Liver (tissue), 3 donors: ENCODE results near the gene ASPSCR1.

Experiments used
- CTCF ChIP-seq: fragments of 150-350 bp; IDR thresholded peaks from 2 replicates; pipeline ENCODE4 v1.5.1; 2017; ENCODE audit warnings: improper control_type of control experiment, low read depth, low read length; ENCODE audit not compliant: missing input control
- EGR1 ChIP-seq, 2 donors: IDR thresholded peaks; 2 replicates each; pipeline ENCODE4 v1.6.1; 2016 to 2018; ENCODE audit warnings: antibody characterized with exemption in 2 of 2, low read depth in 2 of 2
- FOXA1 ChIP-seq: IDR thresholded peaks from 2 replicates; pipeline ENCODE4 v1.6.1; 2016; ENCODE audit warnings: antibody characterized with exemption
- GABPA ChIP-seq, 2 donors: IDR thresholded peaks in 1 of 2; conservative IDR thresholded peaks in 1 of 2; 2 replicates each; pipeline ENCODE4 v1.6.1; 2016; ENCODE audit warnings: antibody characterized with exemption in 2 of 2, mild to moderate bottlenecking in 1 of 2, moderate library complexity in 1 of 2
- JUND ChIP-seq, 2 donors: IDR thresholded peaks; 2 replicates each; pipeline ENCODE4 v1.6.1; 2016; ENCODE audit warnings: antibody characterized with exemption in 2 of 2
- MAX ChIP-seq: IDR thresholded peaks from 2 replicates; pipeline ENCODE4 v1.6.1; 2016; ENCODE audit warnings: antibody characterized with exemption
- RAD21 ChIP-seq, 2 donors: IDR thresholded peaks; 2 replicates each; pipeline ENCODE4 v1.6.1; 2016; ENCODE audit warnings: antibody characterized with exemption in 2 of 2, mild to moderate bottlenecking in 2 of 2
- REST ChIP-seq: IDR thresholded peaks from 2 replicates; pipeline ENCODE4 v1.6.1; 2016; ENCODE audit warnings: antibody characterized with exemption, mild to moderate bottlenecking
- SP1 ChIP-seq: IDR thresholded peaks from 2 replicates; pipeline ENCODE4 v1.6.1; 2018; ENCODE audit warnings: antibody characterized with exemption, mild to moderate bottlenecking
- TAF1 ChIP-seq: conservative IDR thresholded peaks from 2 replicates; pipeline ENCODE4 v1.6.1; 2016; ENCODE audit warnings: antibody characterized with exemption, mild to moderate bottlenecking
- TF ChIP-seq, protein P1 (sequence below): IDR thresholded peaks from 2 replicates; pipeline ENCODE4 v1.6.1; 2016; ENCODE audit warnings: antibody characterized with exemption
- donor health status: healthy.
- donor health status: healthy.

DNA sequence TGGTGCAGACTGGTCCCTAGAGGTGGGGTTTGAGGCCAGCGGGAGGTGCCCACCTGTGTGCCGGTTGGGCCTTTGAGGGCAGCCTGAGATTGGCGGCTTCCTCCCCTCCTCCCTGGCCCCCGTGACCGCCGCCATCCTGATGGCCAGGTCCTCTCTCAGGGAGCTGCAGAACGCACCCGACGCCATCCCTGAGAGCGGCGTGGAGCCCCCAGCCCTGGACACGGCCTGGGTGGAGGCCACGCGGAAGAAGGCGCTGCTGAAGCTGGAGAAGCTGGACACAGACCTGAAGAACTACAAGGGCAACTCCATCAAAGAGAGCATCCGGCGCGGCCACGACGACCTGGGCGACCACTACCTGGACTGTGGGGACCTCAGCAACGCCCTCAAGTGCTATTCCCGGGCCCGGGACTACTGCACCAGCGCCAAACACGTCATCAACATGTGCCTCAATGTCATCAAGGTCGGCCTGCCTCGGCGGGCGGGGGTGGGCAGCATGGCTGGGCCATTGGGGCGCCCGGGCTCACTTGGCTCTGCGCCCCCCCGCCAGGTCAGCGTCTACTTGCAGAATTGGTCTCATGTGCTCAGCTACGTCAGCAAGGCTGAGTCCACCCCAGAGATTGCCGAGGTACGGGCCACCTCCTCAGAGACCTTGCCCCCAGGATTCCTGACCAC lies 77.1 kb downstream of the ASPSCR1 start:
- TF ChIP-seq CTCF (no peak), REST (no peak), MAX (no peak), EGR1 (IDR thresholded peaks at IDR 0.05; ENCODE audit: low read depth in 2 of 2) (no peak), SP1 (no peak), RAD21 (IDR thresholded peaks at IDR 0.05) (no peak), JUND (IDR thresholded peaks at IDR 0.05) (no peak), FOXA1 (no peak), TAF1 (no peak), GABPA (IDR thresholded peaks at IDR 0.05 in 1 of 2, conservative IDR thresholded peaks at IDR 0.05 in 1 of 2) (no peak)
- TF ChIP-seq, protein P1, sequence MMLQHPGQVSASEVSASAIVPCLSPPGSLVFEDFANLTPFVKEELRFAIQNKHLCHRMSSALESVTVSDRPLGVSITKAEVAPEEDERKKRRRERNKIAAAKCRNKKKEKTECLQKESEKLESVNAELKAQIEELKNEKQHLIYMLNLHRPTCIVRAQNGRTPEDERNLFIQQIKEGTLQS: no peak
